Activated CD4-positive, alpha-beta T cell treated with anti-CD3 and anti-CD28 coated beads for 36 hours (primary cell): ENCODE results near the gene EHBP1. TPM values are rescaled to one million over a fixed set of nuclear protein-coding genes. Genes with fewer than 3 reads are reported as not detected.
"Not testable (repeated sequence)": the region's sequence is repeated elsewhere in the genome, so short reads cannot be mapped to it uniquely, and the experiment has no call there.

Experiments
- ATAC-seq: fragments of 200-7000 bp; cut with Tn5 transposase; one replicate; pipeline ENCODE4 v1.10.0; 2021; ENCODE audit warnings: mild to moderate bottlenecking, moderate library complexity
- CTCF ChIA-PET: fragments of 350-600 bp; sonication (Branson Sonifier 250); formaldehyde crosslinking; loops from one replicate; lab custom pipeline; 2021; ENCODE audit warnings: antibody characterized with exemption; lab: Charles Lee
- POLR2A ChIA-PET: fragments of 350-600 bp; sonication (Branson Sonifier 250); formaldehyde crosslinking; loops from one replicate; lab custom pipeline; 2021; ENCODE audit warnings: antibody characterized with exemption, inconsistent platforms; lab: Charles Lee
- DNase-seq: peaks from one replicate; pipeline ENCODE4 v3.0.0-alpha.2; 2020
- H3K27ac Mint-ChIP-seq: one replicate; pipeline ENCODE4 v1.8.0; 2021; ENCODE audit warnings: mixed read lengths
- H3K27me3 Mint-ChIP-seq: one replicate; pipeline ENCODE4 v1.8.0; 2021; ENCODE audit warnings: mixed read lengths
- H3K36me3 Mint-ChIP-seq: one replicate; pipeline ENCODE4 v1.8.0; 2021; ENCODE audit warnings: low read depth, mixed read lengths
- H3K4me1 Mint-ChIP-seq: one replicate; pipeline ENCODE4 v1.8.0; 2021; ENCODE audit warnings: mixed read lengths
- H3K4me3 Mint-ChIP-seq: one replicate; pipeline ENCODE4 v1.8.0; 2021; ENCODE audit warnings: mild to moderate bottlenecking, moderate library complexity, mixed read lengths
- H3K9me3 Mint-ChIP-seq: one replicate; pipeline ENCODE4 v1.8.0; 2021; ENCODE audit warnings: low read depth, mixed read lengths
- intact Hi-C, 2 experiments: fragments of 100-400 bp; cut with DNase I in 1 of 2; cut with micrococcal nuclease in 1 of 2; formaldehyde crosslinking; loops; one replicate each; pipeline versions ENCODE4 v1.14.2 to v1.15.1; 2022 to 2024; cut with DNase I, micrococcal nuclease
- total RNA-seq, 2 experiments: library from RNA; stranded (reverse); gene quantifications; one replicate each; pipeline ENCODE4 v1.2.3, GENCODE V29; 2021

Gene EHBP1
- total RNA-seq, 2 experiments from 2014 or later = 27.3 to 28.5 TPM

DNA sequence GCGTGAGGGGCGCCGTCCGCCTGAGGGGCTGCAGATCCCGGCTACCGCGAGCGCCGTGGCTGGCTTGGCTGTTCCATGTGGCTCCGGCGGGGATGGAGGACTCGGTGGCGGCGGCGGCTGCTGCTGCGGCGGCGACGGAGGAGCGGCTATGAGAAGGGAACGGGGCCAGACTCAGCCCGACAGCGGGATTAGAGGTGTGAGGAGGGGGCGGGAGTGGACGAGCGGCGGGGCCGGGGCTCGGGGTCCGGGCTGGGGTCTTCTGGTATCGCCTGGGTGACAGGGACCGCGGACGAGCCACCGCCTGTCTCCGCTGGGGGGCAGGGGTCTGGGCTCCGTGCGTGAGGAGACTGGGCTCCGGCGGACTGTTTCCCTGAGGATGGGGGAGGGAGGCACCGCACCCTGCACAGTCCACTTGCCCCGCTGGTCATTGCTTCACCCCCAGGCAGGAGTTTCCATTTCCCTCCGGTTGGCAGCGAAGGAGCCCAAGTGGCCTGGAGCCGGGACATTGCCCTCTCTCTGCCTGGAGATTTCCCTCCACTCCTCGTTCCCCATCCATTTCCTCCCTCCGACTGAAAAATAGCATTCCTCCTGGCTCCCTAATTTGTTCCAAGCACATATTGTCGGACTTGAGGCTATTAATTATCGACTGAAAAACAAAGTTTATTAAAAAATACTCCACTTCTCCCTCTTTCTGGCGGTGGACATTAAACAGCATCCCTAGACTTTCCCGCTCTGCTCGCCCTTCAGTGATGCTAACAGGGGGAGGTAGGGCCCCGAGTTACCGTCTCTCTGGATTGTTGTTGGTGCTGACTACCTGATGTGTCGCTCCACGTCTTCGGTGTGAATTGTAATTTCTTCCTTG, 577 bp downstream of the EHBP1 start:
- Mint-ChIP-seq H3K4me1 (peaks cover 31% of the 10 kb centered on the region), H3K27me3 (no peaks in the 10 kb centered on the region), H3K27ac (peak overlapping the region; percentile 78), H3K36me3 (peaks cover 16% of the 10 kb centered on the region), H3K9me3 (peaks cover 5% of the 10 kb centered on the region), H3K4me3 (peak overlapping the region; percentile 79)
- intact Hi-C loops = loop anchor here (1.0 to 10.0 kb wide), 15 partner anchors 69 to 1949 kb away; partner anchors contain the start of genes CCT4 (in 2 of the 2), MDH1 (in 2 of the 2), WDPCP (in 2 of the 2) and B3GNT2 (in 1 of the 2)
- ATAC-seq (peak; percentile 2), DNase-seq (peak; percentile 67)
- ChIA-PET CTCF (interaction anchor here (1.0 kb wide), 2 partner anchors 18 to 200 kb away, joined by 3 read pairs; partner anchors contain the start of gene TMEM17), POLR2A (interaction anchor here (0.6 to 0.7 kb wide), 2 partner anchors 252 to 1133 kb away, joined by 3 to 4 read pairs; no protein-coding TSS in a partner anchor)

DNA sequence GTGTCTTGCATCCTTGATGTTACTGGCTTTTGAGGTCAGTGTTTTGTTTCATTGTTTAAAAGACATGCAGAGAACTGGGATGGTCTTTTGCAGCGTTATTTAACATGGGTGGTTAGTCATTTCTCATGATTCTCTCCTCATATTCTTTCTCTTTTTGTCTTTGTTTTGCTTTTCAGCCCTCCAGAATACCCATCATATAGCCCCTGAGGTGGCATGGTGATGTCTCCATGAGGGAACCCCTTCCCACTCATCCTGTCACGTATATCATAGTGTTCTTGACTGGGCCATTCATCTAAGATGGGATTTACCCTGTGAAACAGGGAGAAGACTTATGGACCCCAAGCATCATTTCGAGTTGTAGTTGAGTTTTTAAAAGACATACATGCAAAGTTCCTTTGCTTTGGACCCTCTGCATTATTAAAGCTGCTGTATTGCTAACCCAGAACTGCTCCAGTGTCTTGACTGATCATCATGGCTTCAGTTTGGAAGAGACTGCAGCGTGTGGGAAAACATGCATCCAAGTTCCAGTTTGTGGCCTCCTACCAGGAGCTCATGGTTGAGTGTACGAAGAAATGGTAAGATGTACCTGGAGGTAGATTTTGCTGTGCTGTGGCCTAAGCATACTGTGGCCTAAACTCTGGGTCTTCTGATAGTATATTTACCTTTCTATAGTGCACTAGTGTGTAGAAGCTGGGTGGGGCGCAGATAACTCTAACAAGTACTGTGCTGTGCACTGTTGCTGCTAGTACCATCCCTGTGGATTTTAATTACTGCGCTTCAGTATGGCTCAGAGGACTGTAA, 1.4 kb downstream of the EHBP1 start:
- Mint-ChIP-seq H3K9me3 (peaks cover 5% of the 10 kb centered on the region), H3K27me3 (no peaks in the 10 kb centered on the region), H3K36me3 (peaks cover 16% of the 10 kb centered on the region), H3K4me3 (peak overlapping the region; percentile 79), H3K4me1 (peaks cover 31% of the 10 kb centered on the region), H3K27ac (peak overlapping the region; percentile 78)
- POLR2A ChIA-PET = no interaction called here
- intact Hi-C loops = loop anchor here (2.0 to 10.0 kb wide), 4 partner anchors 68 to 1012 kb away; partner anchors contain the start of gene B3GNT2 (in 1 of the 2)
- CTCF ChIA-PET = no interaction called here
- ATAC-seq (no peak), DNase-seq (no peak)

DNA sequence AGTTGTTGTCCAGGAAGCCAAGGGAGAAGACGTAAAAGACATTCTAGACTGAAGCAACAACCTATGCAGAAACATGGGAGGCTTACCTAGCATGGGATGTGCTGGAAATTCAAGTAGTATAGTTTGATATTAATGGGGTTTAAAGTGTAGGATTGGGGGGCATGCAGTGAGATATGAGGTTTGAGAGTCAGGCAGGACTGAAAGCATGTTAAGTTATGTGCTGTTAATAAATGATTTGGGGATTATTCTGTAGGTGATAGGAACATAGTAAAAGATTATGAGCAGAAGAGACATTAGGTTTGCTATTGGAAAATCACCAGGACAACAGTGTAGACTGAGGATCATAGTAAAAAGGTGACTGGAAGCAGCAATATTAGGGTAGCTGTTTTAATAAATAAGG, 3.2 kb downstream of the EHBP1 start:
- ChIA-PET POLR2A (no interaction called here), CTCF (interaction anchor here (0.7 to 1.3 kb wide), 2 partner anchors 11 to 107 kb away, joined by 3 to 4 read pairs; no protein-coding TSS in a partner anchor)
- DNase-seq (no peak), ATAC-seq (no peak)
- peaks cover 16% of the 10 kb centered on the region for H3K36me3 Mint-ChIP-seq
- H3K27me3 Mint-ChIP-seq = no peaks in the 10 kb centered on the region
- peaks cover 31% of the 10 kb centered on the region for H3K4me1 Mint-ChIP-seq
- peaks cover 5% of the 10 kb centered on the region for H3K9me3 Mint-ChIP-seq
- intact Hi-C loops = loop anchor here (5.0 to 10.0 kb wide), 3 partner anchors 251 to 1014 kb away; partner anchors contain the start of gene B3GNT2 (in 1 of the 2)
- no peak overlapping the region for H3K4me3 Mint-ChIP-seq
- H3K27ac Mint-ChIP-seq = peak overlapping the region; percentile 8

DNA sequence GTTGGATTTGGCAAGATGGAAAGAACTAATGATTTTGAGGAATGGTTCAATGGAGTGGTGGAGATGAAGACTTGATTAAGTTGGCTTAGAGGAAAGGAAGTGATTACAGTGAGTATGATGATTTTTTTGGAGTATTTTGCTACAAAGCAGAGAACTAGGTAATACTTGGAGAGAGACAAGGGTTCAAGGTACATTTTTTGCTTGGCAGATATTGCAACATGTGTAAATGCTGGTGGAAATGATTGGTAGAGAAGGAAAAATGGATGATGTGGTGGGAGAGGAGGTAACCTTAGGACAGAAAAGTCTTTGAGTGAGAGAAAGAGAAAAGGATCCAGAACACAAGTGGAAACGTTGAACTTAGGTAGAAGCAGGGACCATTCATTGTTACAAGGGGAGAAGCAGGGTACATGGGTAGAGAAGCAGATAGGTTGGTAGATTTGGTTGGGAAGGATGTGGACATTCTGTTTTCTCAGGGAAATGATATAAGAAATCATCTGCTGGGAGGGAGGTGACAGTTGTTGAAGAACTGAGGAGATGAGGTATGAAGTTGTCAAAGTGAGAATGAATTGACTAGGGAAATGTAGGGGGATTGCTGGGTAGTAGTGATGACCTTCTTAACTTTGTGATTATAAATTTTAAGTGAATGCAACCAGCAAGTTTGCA, 6.5 kb downstream of the EHBP1 start:
- H3K27ac Mint-ChIP-seq = no peak overlapping the region
- H3K4me1 Mint-ChIP-seq = peaks cover 20% of the 10 kb centered on the region
- H3K36me3 Mint-ChIP-seq = peaks cover 19% of the 10 kb centered on the region
- intact Hi-C loops = no loop called here
- no peak overlapping the region for H3K4me3 Mint-ChIP-seq
- no peaks in the 10 kb centered on the region for H3K27me3 Mint-ChIP-seq
- peaks cover 5% of the 10 kb centered on the region for H3K9me3 Mint-ChIP-seq
- ATAC-seq (no peak), DNase-seq (no peak)
- CTCF ChIA-PET = no interaction called here
- POLR2A ChIA-PET = no interaction called here

DNA sequence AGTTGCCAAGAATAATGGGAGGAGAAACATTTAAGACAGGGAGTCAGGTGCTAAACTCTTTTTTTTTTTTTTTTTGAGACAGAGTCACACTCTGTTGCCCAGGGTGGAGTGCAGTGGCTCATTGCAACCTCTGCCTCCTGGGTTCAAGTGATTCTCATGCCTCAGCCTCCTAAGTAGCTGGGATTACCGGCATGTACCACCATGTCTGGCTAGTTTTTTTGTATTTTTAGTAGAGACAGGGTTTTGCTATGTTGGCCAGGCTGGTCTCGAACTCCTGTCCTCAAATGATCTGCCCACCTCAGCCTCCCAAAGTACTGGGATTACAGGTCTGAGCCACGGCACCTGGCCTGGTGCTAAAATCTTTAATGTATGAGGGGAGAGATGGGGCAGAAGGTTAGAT, 7.7 kb downstream of the EHBP1 start:
- H3K4me3 Mint-ChIP-seq, H3K27me3 Mint-ChIP-seq, intact Hi-C loops, CTCF ChIA-PET, H3K27ac Mint-ChIP-seq, DNase-seq, H3K9me3 Mint-ChIP-seq, ATAC-seq, POLR2A ChIA-PET: not testable (repeated sequence)
- peaks cover 13% of the 10 kb centered on the region for H3K4me1 Mint-ChIP-seq
- H3K36me3 Mint-ChIP-seq = peaks cover 16% of the 10 kb centered on the region

DNA sequence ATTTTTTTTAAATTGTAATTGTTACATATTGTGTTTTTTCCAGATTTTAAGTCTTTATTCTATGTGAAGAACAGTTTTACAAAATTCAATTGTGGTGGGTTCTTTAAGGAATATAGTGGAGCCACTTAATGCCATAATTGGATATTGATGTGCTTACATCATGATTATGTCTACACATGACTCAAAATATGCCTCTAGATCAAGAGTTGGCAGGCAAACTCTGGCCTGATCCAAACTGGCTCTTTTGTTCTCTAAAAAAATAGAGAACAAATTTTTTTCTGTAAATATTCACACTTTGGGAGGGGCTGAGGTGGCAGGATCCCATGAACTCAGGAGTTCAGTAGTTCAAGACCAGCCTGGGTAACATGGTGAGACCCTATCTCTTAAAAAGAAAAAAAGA, 8.3 kb downstream of the EHBP1 start:
- DNase-seq (no peak), ATAC-seq (no peak)
- CTCF ChIA-PET = no interaction called here
- H3K27ac Mint-ChIP-seq = no peak overlapping the region
- POLR2A ChIA-PET = no interaction called here
- H3K4me1 Mint-ChIP-seq = peaks cover 10% of the 10 kb centered on the region
- intact Hi-C loops = no loop called here
- H3K27me3 Mint-ChIP-seq = no peaks in the 10 kb centered on the region
- peaks cover 12% of the 10 kb centered on the region for H3K36me3 Mint-ChIP-seq
- H3K9me3 Mint-ChIP-seq = peaks cover 4% of the 10 kb centered on the region
- no peak overlapping the region for H3K4me3 Mint-ChIP-seq

DNA sequence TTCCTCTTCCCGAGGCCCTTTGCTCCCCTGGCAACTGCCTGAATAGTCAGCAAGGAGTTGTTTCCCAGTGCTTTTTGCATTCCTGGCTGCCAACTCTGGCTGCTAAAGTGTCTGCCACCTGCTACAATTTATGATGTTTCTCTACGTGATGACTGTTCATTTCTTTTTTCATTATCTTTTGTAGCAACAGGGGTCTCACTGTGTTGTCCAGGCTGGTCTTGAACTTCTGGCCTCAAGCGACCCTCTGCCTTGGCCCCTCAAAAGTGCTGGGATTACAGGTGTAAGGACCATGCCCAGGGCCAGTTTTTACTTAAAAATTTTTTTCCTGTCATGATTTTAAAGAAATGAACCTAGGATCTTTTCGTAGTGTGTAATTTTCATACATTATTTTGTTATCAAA, 11.3 kb downstream of the EHBP1 start:
- peaks cover 14% of the 10 kb centered on the region for H3K4me1 Mint-ChIP-seq
- H3K9me3 Mint-ChIP-seq = peaks cover 2% of the 10 kb centered on the region
- ATAC-seq (no peak), DNase-seq (no peak)
- H3K4me3 Mint-ChIP-seq = no peak overlapping the region
- intact Hi-C loops = no loop called here
- CTCF ChIA-PET = no interaction called here
- no peaks in the 10 kb centered on the region for H3K27me3 Mint-ChIP-seq
- peaks cover 17% of the 10 kb centered on the region for H3K36me3 Mint-ChIP-seq
- POLR2A ChIA-PET = no interaction called here
- H3K27ac Mint-ChIP-seq = no peak overlapping the region

DNA sequence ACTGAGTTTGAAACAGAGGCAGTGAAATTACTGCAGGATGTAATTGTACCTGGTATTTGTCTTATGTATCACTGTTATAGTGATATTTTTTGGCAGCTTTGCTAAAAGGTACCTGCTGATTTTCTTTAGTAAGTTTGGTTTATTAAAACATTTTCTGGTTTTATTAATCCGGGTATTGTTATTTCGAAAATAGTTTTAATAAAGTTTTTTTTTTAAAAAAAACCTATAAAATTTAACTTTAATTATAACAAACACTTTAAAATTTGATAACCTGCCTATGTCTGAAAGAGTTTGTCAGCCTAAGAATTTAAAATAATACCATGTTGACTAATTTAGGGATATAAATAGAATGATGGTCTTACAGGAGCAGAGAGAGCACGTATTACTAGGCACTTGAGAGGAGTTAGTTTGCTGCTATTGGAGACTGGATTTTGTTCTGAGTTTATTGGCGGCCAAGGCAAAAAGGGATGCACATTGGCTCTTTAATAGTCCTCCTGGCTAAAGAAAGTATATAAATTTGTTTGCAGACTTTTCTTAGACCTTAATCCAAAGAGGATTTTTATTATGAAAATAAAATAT, 12.1 kb downstream of the EHBP1 start:
- ChIA-PET CTCF (no interaction called here), POLR2A (no interaction called here)
- H3K9me3 Mint-ChIP-seq = peaks cover 3% of the 10 kb centered on the region
- H3K27ac Mint-ChIP-seq = no peak overlapping the region
- DNase-seq (no peak), ATAC-seq (no peak)
- no peaks in the 10 kb centered on the region for H3K27me3 Mint-ChIP-seq
- H3K4me1 Mint-ChIP-seq = peaks cover 14% of the 10 kb centered on the region
- H3K36me3 Mint-ChIP-seq = peaks cover 21% of the 10 kb centered on the region
- intact Hi-C loops = no loop called here
- H3K4me3 Mint-ChIP-seq = no peak overlapping the region

DNA sequence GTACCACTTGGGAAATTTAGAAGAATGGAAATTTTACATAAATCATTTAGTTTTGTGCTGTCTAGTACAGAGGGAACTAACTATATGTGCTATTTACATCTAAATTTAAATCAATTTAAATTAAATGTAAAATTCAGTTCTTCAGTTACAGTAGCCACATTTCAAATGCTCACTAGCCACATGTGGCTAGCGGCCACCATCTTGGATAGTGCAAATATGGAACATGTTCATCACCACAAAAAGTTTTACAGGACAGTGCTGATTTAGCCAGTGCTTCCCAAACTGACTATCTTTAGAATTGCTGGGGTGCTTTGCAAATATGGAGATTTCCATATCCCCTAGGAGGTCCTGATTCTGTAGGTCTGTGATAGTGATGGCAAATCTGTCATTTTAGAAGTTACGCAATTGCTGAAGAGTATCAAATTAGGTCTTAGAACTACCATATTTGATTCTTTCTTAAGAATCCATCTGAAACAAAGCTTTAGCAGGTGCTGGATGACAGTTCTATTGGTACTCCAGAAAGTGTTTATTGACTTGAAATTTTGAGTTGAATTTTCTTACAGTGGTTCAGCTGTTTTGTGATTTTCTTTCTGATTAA, 12.8 kb downstream of the EHBP1 start:
- peaks cover 11% of the 10 kb centered on the region for H3K9me3 Mint-ChIP-seq
- no peaks in the 10 kb centered on the region for H3K27me3 Mint-ChIP-seq
- H3K4me3 Mint-ChIP-seq = no peak overlapping the region
- no peak for ATAC-seq
- CTCF ChIA-PET = interaction anchor here (1.0 kb wide), 1 partner anchor 14 kb away, joined by 3 read pairs; no protein-coding TSS in a partner anchor
- no peak for DNase-seq
- POLR2A ChIA-PET = no interaction called here
- H3K36me3 Mint-ChIP-seq = peaks cover 29% of the 10 kb centered on the region
- intact Hi-C loops = no loop called here
- peaks cover 14% of the 10 kb centered on the region for H3K4me1 Mint-ChIP-seq
- H3K27ac Mint-ChIP-seq = no peak overlapping the region

DNA sequence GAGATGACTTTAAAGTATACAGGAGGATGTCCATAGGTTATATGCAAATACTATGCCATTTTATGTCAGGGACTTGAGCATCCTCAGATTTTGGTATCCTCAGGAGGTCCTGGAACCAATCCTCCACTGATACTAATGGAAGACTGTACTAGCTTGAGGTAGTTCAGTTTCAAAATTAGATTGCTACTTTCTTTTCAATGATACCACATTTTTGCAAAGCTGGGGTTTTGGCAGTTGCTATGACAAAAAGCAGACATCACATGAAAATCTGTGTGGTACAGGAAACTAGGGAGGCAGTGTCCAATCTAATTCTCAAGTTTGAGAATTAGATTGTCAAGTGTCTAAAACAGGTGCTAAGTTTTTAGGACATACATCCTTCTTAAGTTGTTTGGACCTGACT, 14.2 kb downstream of the EHBP1 start:
- Mint-ChIP-seq H3K4me3 (no peak overlapping the region), H3K9me3 (peaks cover 18% of the 10 kb centered on the region), H3K4me1 (peaks cover 17% of the 10 kb centered on the region), H3K36me3 (peaks cover 36% of the 10 kb centered on the region), H3K27me3 (no peaks in the 10 kb centered on the region), H3K27ac (no peak overlapping the region)
- CTCF ChIA-PET = interaction anchor here (1.3 kb wide), 1 partner anchor 15 kb away, joined by 6 read pairs; the partner anchor contains the start of gene EHBP1
- DNase-seq = no peak
- no peak for ATAC-seq
- POLR2A ChIA-PET = no interaction called here
- intact Hi-C loops = no loop called here
